Ovary (tissue), 3 donors: ENCODE data around the gene APBA1.

ENCODE experiments used
- CTCF ChIP-seq, 3 donors: fragments of 450-650 bp in 2 of 3; fragments of 200-600 bp in 1 of 3; IDR thresholded peaks; one replicate each; pipeline versions ENCODE4 v1.5.1 to v1.8.0; 2016 to 2022; ENCODE audit warnings: antibody characterized with exemption in 3 of 3, mild to moderate bottlenecking in 1 of 3
- EP300 ChIP-seq: sonication (generic); formaldehyde crosslinking; IDR thresholded peaks from one replicate; pipeline ENCODE4 v1.6.1; 2017; ENCODE audit warnings: antibody characterized with exemption
- POLR2A ChIP-seq: fragments of 450-650 bp; IDR thresholded peaks from one replicate; pipeline ENCODE4 v1.6.1; 2017; ENCODE audit warnings: antibody characterized with exemption, mild to moderate bottlenecking, moderate library complexity
- donor health status: DM: no; HTN: no; CAD: no.

DNA sequence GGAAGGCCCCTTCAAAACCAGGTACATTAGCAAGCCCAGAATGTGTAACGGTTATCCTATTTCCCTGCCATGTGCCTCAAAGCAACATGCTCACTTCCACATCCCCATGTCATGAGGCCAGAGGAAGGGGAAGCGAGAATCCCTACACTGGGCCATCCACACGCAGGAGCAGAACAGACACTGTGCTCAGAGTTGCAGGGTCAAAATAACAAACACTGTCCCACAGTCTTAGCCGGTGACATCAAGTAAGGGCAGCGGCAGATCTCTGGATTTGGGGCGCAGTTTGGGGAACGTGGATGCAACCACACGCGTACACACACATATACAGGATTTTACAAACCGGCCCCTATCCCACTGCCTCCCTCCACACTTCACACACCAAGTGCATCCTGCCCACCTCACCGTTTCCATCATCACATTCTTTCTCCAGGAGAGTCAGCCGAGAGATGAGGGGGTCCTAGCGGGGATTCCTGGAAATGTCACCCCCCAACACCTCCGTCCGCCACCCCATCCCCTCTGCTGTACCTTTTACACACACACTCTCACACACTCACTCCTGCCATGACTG lies 776 bp downstream of the APBA1 start:
- TF ChIP-seq CTCF (IDR thresholded peaks at IDR 0.05) (no peak), POLR2A (no peak), EP300 (no peak)
